H1 (cell line): ENCODE results near the gene PAQR5. TPM values are rescaled to one million over a fixed set of nuclear protein-coding genes. Genes with fewer than 3 reads are reported as not detected.

Experiments used
- CHD1 ChIP-seq: IDR thresholded peaks from 2 replicates; pipeline ENCODE4 v1.6.1; 2012; ENCODE audit warnings: low read depth, low read length, improper control_type of control experiment
- HDAC2 ChIP-seq, 2 experiments: fragments of 300-600 bp in 1 of 2; sonication (generic) in 1 of 2; IDR thresholded peaks; 2 replicates each; pipeline ENCODE4 v1.6.1; 2011 to 2012; ENCODE audit warnings: low read depth in 2 of 2, low read length in 2 of 2, mild to moderate bottlenecking in 2 of 2, moderate library complexity in 2 of 2, borderline replicate concordance in 1 of 2, inconsistent platforms in 1 of 2
- SP4 ChIP-seq: IDR thresholded peaks from 2 replicates; pipeline ENCODE4 v1.6.1; 2012; ENCODE audit warnings: low read length, inconsistent platforms
- polyA plus RNA-seq, 7 experiments: library from polyadenylated mRNA; depleted of rRNA in 3 of 7; stranded (reverse) in 5 of 7; unstranded in 2 of 7; fragments of >200 nt in 5 of 7; fragments of 200-250 nt in 2 of 7; gene quantifications; 1 replicate in 5 of 7; 2 replicates in 1 of 7; 4 replicates in 1 of 7; pipeline versions ENCODE4 v1.2.1 to v1.2.3, GENCODE V29; 2011 to 2013; ENCODE audit warnings: missing spikeins in 2 of 7, mixed read lengths in 2 of 7
- total RNA-seq: library from RNA; stranded (reverse); fragmentation: NEBNext Ultra II Directional; extraction: Animal tissue kit (Norgen Biotek cat#: 25700); gene quantifications from 2 replicates; pipeline ENCODE4 v1.2.1, GENCODE V29; 2021

The PAQR5 gene
- total and polyA plus RNA-seq, 2 of the 8 experiments (the other 6 are each of a cell fraction or from before 2014, with no cell fraction given): 8.7 to 18.1 TPM

GRCh38 chr15:69303337-69304181, 4.8 kb downstream of the PAQR5 start (continued):
- TF ChIP-seq HDAC2 (IDR thresholded peaks at IDR 0.05; ENCODE audit: borderline replicate concordance in 1 of 2, low read depth in 2 of 2, low read length in 2 of 2) (no peak), CHD1 (no peak), SP4 (no peak; the same call in 1 of the 2 replicates)
